NCI-H774 (cell line): Measurements from ENCODE around the gene C17orf50.
"Not testable (repeated sequence)": the region's sequence is repeated elsewhere in the genome, so short reads cannot be mapped to it uniquely, and the experiment has no call there.

Source experiments
- DNase-seq: peaks from one replicate; lab custom pipeline; 2025; lab: John Stamatoyannopoulos, UW

The C17orf50 gene

GRCh38 chr17:35734396-35734795, 26.3 kb upstream of the C17orf50 start:
- no peak for DNase-seq

- DNase-seq, result no peak
These were observed 25.5 kb upstream of the C17orf50 start for GRCh38 chr17:35735036-35735805.

DNA sequence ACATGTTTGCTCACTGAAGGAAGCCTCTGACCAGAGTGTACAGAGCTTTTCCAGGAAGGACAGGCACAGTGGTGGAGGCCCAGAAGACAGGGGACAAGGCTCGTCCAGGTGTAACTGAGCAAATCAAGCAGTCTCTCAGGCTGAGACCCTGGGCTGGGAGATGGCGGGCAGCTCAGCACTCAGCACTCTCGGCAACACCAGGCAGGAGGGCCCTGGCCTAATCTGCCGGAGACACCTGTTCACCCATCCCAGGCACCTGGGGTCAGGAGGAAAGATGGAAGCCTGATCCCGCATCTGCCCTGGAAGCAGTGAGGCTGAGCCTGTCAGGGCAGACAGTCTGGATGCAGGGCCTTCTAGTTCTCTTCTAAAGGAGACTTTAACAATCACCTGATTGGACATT, 24.5 kb upstream of the C17orf50 start:
- DNase-seq, result no peak

DNA sequence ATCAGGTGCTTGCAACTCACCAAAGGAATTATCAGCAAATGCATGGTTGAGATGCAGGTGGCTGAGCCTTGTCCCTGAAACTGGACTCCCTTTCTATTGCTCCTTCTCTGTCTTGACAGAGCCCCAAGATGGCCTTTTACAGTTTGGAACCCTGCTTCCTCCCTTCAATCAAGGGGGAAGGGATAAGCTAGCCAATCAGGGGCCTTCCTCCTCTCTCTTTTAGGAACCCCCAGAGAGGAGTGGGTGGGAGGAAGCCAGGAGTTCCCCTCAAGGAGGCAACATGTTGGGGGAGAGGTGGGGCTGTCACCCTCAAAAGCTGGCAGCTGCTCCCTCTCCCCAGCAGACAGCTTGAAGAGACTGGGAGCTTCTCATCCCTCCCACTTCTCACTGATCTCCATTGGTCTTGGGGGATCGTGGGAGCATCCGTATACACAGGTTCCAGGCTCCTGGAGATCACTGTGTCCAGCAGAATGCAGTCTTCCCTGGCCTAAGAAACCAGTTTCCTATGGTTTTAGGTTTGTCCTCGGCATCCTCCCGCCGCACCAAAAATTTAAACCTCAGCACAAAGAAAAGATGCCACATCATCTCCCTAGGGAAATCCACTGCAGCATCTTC, 22.1 kb upstream of the C17orf50 start:
- no peak for DNase-seq

DNA sequence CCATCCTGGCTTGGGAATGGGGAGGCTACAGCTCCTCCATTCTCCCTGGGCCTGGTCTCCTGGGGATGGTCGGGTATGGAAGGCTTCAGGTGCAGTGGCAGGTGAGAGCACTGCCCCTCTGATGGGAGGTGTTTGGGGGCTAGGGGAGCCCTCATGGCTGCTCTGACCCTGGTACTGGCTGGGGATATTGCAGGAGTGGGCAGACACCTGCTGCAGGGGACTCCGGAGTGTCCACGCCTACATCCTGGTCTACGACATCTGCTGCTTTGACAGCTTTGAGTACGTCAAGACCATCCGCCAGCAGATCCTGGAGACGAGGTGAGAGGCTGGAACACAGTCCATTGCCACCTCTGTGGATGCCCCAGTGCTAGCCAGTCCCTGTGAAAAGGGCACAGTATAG, 20.5 kb upstream of the C17orf50 start:
- DNase-seq, result no peak

DNA sequence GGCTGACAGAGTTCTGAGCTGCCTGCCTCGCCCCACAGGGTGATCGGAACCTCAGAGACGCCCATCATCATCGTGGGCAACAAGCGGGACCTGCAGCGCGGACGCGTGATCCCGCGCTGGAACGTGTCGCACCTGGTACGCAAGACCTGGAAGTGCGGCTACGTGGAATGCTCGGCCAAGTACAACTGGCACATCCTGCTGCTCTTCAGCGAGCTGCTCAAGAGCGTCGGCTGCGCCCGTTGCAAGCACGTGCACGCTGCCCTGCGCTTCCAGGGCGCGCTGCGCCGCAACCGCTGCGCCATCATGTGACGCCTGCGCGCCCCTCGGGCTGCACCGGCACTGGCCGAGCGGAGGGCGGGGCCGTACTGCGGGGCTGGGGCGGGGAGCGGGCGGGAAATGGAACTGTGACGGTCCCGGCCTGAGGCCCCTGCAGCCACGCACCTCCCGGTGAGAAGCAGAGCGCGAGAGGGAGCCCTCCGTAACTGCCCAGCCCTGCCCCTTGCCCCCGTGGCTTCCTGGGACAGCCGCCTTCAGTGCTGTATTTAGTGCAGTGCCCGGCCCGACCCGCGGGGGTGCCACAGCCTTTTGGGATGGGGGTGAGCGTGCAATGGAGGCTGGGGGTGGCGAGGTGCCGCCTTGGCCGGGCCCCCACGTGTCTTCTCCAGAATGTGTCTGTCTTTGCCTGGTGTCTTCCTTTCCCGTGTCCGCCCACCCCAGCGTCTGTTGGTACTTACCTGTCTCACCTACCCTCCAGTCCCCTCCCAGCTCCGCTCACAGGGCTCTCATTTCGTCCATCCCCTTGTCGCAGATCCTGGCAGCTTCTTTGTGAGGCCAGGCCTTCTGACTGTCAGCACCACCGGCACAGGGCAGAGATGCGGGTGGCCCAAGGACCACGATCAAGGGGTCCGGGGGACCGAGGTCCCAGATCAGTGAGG, 19.4 kb upstream of the C17orf50 start:
- DNase-seq, result peak; percentile 35

DNA sequence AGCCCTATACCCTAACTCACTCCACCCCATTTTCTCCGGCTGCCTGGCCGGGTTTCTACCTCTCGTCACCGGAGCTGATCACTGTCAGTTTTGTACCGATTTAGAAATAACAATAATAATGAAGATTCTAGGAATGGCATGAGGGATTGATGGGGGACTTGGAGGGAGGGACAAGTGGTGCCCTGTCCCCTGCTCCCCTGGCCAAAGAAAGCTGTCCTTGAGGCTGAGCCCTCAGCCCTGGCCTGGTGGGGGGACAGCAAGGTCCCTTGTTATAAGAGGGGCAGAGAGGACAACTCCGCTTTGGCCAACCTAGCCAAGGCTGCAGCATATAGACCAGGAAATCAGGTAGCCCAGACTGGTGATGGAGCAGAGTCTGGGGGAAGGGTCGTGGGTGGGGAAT, 18.2 kb upstream of the C17orf50 start:
- no peak for DNase-seq

- no peak for DNase-seq
These were observed 17.7 kb upstream of the C17orf50 start for GRCh38 chr17:35742896-35743477.

- no peak for DNase-seq
These were observed 16.9 kb upstream of the C17orf50 start for GRCh38 chr17:35743626-35744328.

GRCh38 chr17:35744830-35745229, 15.9 kb upstream of the C17orf50 start:
- no peak for DNase-seq

- DNase-seq, result no peak
These were observed 15.4 kb upstream of the C17orf50 start for GRCh38 chr17:35745246-35745645.

GRCh38 chr17:35745749-35746320, 14.9 kb upstream of the C17orf50 start:
- no peak for DNase-seq

DNA sequence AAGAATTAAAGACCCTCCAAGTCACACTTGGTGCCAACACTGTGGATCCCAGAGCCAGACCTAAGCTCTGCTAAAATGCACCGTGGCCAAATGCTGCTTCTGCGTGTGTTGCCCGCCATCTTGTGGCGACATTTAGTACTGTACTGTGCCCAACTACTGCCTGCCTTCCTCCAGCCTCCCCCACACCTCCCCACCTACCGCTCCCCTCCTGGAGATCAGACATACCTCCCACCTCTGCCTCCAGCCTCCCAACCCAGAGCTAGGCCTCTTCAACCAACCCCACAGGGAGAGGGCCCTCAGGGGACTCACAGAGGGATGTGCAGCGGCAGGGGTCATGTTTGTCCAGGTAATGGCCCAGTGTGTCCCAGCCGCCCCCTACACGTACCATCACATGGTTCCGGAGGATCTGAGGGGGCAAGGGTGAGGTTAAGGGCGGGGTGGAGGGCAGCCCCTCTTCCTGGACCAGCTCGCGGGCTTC, 13.1 kb upstream of the C17orf50 start:
- DNase-seq, result peak; percentile 76

- no peak for DNase-seq
These were observed 12.3 kb upstream of the C17orf50 start for GRCh38 chr17:35748341-35748841.

DNA sequence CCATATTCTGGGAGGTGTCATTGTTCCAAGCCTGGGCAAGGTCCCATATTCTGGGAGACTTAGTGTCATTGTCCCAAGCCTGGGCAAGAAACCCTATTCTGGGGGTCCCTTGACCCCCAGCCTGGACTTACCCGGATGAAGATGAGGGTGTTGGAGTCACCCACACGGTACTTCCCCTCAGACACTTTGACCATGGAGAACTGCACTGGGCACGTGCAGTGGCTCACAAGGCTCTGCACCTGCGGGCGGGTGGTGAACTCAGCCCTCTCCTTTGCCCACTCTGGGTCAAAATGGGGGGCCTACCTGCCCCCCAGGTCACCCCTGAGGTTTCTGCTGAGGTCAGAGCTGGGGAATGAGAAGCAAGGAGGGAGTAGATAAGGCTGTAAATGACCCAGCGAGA, 11.7 kb upstream of the C17orf50 start:
- DNase-seq, result no peak

- no peak for DNase-seq
These were observed 10.9 kb upstream of the C17orf50 start for GRCh38 chr17:35749560-35750412.

DNA sequence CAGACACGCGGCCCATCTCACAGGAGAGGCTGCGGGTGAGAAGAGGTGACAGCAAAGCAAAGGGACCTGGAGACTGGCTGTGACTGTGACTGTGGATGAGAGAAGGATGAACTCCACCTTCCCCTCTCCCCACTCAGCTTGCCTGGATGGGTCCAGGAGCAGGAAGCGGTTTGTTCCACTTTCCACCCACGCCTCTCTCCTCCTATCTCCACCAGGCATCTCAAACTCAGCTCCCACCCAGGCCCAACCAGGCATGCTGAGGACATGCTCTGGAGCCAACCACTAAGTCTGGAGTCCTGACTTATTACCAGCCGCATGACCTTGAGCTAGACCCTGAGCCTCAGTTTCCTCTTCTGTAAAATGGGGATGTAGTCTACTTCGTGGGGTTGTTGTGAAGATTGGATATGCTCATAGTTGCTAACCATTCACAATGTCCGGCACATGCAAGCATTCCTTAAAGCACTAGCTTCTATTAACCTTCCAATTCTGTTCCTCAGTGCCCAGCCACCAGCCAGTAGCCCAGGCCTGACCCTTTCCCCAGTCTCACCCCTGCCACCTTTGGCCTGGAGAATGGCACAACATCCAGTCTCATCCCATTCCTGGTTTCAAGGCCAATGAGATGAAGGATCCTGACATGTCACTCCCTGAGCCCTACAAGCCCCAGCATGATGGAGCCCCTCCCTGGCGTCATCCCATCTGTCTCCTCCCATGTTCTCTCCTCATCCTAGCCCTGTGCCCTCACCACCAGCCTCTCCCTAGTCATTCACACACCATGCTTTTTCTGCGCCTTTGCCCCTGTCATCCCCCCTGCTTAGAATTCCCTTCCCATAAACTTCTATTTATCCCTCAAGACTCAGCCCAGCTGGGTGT, 9.9 kb upstream of the C17orf50 start:
- no peak for DNase-seq

GRCh38 chr17:35751541-35751940, 9.1 kb upstream of the C17orf50 start:
- not testable (repeated sequence) for DNase-seq

- DNase-seq, result peak; percentile 47
These were observed 8.2 kb upstream of the C17orf50 start for GRCh38 chr17:35752471-35752870.
